AG04449 (cell line): ENCODE results near the gene RXFP2.

Experiments used
- CTCF ChIA-PET: fragments of 350-600 bp; formaldehyde crosslinking; extraction: SDS; loops from one replicate; lab custom pipeline; 2021; ENCODE audit warnings: antibody characterized with exemption; lab: Yijun Ruan, JAX
- POLR2A ChIA-PET: fragments of 400-600, 350-600 bp; formaldehyde crosslinking; extraction: SDS; loops from one replicate; lab custom pipeline; 2020; ENCODE audit warnings: antibody characterized with exemption, inconsistent platforms; lab: Yijun Ruan, JAX
- DNase-seq: peaks from one replicate; pipeline ENCODE4 v3.0.0-alpha.2; 2010; ENCODE audit warnings: low read depth, low spot score
- H3K4me3 ChIP-seq: 2 replicates; pipeline ENCODE4 v1.5.1; 2011; ENCODE audit warnings: low read depth, mild to moderate bottlenecking, control low read depth, low read length
- TF ChIP-seq, protein P1 (sequence below): IDR thresholded peaks from one replicate; pipeline ENCODE4 v1.5.1; 2011; ENCODE audit warnings: mild to moderate bottlenecking, moderate library complexity, low read length, control low read depth, inconsistent platforms; ENCODE audit not compliant: insufficient read depth; ENCODE audit errors: missing control alignments

Gene RXFP2

DNA sequence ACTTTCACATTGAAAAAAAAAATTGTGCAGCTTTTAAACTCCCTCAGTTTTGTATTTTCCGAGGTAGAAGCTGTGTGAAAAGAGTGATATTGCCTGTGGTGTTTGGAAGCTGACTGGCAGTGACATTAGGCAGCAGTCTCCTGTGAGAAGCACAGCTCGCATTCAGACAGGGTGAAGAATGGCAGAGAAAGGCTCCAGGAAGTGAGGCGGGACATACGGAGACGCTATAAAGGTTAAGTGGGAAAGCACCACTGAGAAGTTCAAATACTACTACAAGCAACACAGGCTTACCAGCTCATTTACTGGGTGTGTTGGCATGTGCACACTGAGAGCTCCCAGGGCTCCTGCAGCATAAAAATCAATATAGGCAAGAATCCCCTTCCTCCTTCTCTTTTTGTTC is 88.4 kb downstream of the RXFP2 start:
- ChIA-PET CTCF (interaction anchor here (0.6 kb wide), 1 partner anchor 10 kb away, joined by 3 read pairs; no protein-coding TSS in a partner anchor), POLR2A (no interaction called here)
- TF ChIP-seq, protein P1, sequence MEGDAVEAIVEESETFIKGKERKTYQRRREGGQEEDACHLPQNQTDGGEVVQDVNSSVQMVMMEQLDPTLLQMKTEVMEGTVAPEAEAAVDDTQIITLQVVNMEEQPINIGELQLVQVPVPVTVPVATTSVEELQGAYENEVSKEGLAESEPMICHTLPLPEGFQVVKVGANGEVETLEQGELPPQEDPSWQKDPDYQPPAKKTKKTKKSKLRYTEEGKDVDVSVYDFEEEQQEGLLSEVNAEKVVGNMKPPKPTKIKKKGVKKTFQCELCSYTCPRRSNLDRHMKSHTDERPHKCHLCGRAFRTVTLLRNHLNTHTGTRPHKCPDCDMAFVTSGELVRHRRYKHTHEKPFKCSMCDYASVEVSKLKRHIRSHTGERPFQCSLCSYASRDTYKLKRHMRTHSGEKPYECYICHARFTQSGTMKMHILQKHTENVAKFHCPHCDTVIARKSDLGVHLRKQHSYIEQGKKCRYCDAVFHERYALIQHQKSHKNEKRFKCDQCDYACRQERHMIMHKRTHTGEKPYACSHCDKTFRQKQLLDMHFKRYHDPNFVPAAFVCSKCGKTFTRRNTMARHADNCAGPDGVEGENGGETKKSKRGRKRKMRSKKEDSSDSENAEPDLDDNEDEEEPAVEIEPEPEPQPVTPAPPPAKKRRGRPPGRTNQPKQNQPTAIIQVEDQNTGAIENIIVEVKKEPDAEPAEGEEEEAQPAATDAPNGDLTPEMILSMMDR, result no peak
- no peak for DNase-seq
- H3K4me3 ChIP-seq, result no peak overlapping the region

DNA sequence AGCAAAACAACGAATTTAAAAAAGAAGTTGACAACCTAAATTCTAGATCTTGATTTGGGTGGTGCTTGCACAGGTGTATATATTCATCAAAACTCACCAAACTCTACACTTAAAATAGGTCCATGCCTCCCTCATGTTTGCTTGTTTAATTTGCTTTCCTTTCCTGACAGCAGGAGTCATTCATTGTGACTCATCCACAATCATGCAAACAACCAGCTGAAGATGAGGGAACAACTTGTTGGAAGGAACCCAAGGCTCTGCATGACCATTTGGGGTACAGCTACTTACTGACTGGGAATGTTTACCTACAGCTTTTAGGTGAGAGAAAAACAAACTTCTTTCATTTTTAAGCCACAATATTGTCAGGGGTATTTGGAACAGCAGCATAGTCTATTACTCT is 96.6 kb downstream of the RXFP2 start:
- DNase-seq, result no peak
- ChIA-PET CTCF (no interaction called here), POLR2A (no interaction called here)
- H3K4me3 ChIP-seq, result no peak overlapping the region
- TF ChIP-seq, protein P1, result no peak

DNA sequence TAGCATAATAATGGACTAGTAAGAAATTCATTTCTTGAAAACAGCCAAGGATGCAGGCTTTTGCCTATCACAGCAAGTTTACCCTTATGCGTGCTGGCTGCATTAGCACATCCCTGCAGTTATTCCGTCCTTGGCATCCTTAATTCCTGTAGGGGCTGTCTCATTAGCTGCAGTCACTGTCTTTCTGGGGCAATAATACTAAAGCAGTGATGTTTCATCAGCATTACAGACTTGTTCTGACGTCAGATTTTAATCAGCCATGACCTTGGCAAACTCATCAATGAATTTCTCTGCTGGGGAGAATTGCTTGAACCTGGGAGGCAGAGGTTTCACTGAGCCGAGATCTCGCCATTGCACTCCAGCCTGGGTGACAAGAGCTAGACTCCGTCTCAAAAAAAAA is 103.7 kb downstream of the RXFP2 start:
- H3K4me3 ChIP-seq, result no peak overlapping the region
- no peak for DNase-seq
- ChIA-PET POLR2A (no interaction called here), CTCF (no interaction called here)
- TF ChIP-seq, protein P1, result no peak

DNA sequence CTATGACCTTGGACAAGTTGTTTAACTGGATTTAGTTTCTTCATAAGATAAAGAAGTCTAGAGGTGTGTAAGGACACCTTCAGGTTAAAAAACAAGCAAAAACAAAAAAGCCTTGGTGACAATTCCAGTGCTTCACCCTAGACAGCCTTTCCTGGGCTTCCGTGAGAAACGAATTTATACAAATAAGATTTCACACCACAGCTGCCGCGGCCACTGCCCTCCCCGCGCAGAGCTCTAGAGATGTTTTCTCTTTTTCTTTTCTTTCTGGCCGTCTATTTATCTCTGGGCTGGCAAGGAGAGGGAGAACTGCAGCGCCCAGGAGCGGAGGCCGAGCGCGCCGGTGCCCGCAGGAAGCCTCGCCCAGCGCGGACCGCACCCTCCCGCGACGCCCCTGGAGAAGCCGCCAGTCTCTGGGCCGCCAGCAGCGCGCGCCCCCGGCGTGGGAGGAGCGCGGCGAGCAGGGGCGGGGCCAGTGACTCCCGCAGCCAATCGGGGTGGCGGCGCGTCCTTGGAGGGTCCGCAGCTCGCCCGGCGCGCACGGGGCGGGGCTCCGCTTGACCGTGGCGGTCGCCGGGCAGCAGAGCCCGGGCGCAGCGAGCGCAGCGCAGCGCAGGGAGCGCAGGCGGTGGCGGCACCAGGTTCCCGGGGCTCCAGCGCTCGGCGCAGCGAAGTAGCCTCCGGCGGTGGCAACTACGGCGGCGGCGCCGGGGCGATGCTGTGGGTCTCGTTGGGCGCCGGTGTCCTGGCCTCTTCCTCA is 107.0 kb downstream of the RXFP2 start:
- ChIA-PET POLR2A (interaction anchor here (0.6 kb wide), 1 partner anchor 458 kb away, joined by 3 read pairs; no protein-coding TSS in a partner anchor), CTCF (no interaction called here)
- no peak for DNase-seq
- H3K4me3 ChIP-seq, result peak overlapping the region; percentile 60
- TF ChIP-seq, protein P1, result no peak

DNA sequence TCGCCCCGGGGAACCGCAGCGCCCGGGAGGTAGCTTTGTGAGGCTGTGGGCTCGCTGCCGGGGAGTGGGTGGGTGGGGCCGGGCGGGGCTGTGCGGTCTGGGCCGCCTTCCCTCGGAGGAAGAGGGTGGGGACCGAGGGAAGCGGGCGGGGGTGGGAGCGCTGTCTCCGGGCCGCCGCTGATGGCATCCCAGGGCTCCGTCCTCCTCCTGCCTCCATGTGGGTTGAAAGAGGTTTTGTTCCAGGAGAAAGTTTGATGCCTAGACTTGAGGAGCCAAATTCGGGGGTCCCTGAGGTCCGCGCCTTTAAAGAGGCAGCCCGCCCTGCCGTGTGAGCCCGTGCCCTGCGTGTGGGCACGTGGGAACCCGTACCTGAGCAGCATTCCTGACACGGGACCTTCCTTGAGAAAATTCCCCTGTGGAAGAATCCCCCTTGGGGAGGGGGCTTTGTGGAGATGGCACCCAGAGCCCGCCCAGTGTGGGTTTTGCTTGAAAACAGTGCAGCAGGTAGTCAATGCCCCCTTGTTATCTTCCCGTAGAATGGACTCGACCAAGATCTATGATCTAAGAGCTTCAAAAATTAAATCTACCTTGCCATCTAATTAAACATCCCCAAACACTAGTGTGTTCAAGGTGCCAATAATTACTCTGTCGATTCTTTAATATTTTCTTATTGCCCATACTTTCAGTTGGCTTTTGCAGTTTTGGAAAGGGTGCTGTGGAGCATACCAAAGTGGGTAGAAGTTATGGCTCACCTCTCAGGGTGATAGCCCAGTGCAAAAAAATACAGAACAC is 107.8 kb downstream of the RXFP2 start:
- H3K4me3 ChIP-seq, result peak overlapping the region; percentile 60
- CTCF ChIA-PET, result no interaction called here
- no peak for DNase-seq
- TF ChIP-seq, protein P1, result no peak
- POLR2A ChIA-PET, result no interaction called here

DNA sequence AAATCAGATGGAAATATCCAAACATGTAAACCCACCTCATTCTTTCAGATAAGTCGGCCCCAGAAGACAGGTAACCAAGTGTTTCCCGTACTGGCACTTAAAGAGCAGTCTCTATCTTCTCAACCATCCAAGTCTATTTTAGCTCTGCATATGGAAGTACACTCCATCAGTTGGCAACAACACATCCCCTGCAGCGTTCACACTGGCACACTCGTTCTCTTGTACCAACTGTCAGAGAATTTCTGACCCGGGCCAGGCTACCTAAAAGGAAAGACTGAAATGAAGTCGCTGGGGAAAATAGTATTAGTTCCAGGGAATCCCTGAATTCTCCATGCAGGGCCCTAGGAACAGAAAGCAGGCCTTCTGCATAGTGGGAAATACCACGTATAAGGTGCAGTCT is 109.3 kb downstream of the RXFP2 start:
- no peak for DNase-seq
- CTCF ChIA-PET, result no interaction called here
- H3K4me3 ChIP-seq, result no peak overlapping the region
- POLR2A ChIA-PET, result no interaction called here
- TF ChIP-seq, protein P1, result no peak
